HG03108 (cell line): ENCODE results near the gene ANKRD30BL.
"Not testable (repeated sequence)": the region's sequence is repeated elsewhere in the genome, so short reads cannot be mapped to it uniquely, and the experiment has no call there.

ENCODE experiments used
- ATAC-seq: cut with Tn5 transposase; IDR thresholded peaks from one replicate; pipeline ENCODE4 v1.9.1; 2021; ENCODE audit warnings: moderate library complexity; ENCODE audit not compliant: unreplicated experiment

ANKRD30BL gene, protein sequence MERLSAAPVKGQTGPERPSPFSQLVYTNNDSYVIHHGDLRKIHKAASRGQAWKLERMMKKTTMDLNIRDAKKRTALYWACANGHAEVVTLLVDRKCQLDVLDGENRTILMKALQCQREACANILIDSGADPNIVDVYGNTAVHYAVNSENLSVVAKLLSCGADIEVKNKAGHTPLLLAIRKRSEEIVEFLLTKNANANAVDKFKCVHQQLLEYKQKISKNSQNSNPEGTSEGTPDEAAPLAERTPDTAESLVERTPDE

DNA sequence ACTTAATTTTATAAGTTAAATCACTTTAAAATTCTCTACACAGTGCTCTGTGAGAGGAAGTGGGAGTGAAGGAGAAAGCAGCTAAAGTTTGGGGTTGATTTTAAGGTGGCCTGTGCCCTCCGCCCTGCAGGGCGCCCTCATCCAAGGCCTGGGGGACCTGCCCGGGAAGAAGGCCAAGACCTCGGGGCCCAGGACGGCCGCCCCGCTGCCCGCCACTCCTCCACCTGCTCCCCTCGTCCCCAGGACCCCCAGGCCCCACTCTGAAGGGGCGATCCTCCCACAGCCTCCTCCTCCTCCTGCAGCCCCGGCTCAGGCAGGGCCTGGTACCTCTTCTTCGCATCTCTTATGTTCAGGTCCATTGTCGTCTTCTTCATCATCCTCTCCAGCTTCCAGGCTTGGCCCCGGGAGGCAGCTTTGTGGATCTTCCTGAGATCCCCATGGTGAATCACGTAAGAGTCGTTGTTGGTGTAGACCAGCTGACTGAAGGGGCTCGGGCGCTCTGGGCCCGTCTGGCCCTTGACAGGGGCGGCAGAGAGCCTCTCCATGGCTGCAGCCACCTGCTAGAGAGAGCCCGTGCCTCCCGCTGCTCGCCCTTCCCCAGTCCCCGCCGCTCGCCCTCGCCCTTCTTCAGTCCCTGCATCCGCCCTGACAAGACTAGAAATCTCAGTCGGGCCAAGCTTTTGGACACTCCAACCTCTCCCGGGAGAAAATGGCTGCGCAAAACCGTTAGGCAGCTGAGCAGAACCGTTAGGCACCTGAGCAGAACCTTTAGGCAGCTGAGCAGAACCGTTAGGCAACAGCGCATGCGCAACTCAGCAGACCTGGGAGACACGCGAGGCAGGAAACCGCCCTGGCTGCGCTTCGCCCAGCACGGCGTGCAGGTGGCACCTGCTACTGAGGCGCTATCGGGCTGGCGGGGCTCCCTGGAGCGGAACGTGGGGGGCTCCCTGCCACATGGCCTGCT is at the start of gene ANKRD30BL:
TSS of gene ANKRD30BL (minus strand) at position 792 of the 964 bp plus-strand sequence. CDS start at position 545, 247 bp downstream.
- not testable (repeated sequence) for ATAC-seq

DNA sequence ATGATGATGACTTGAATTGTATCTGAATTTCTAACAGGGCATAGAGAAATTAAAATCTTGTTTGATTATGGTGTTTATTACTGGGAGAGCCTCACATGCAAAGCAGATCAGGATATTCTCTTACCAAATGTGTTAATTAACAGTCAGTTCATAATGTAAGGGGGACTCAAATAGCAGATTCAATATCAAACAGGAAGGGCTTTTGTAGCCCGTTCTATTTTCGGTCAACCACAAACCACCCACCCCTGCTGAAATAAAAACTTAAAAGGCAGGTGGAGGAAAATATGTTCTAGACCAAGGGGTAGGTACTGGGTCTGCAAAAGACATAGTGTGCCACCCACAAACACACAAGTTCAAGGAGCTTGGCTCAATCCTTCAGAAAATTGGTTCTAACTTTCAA is 41.1 kb upstream of the ANKRD30BL start:
- ATAC-seq, result not testable (repeated sequence)

DNA sequence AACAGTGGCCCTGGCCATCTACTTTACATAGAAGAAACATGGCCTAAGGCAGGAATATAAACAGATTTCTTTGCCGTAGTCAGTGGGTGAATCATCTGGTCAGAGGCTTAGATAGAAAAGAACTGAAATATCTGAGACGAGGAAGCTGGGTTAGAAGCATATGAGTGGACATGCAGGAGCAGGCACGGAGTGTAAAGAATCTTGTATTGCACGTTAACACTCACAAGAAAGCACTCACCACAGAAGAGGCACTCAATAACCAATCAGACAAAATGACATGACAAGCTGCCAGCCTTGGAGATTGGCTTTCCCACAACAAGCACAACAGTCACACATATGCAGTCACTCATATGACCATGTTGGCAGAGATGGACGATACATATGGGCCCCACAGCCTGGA is 31.1 kb upstream of the ANKRD30BL start:
- not testable (repeated sequence) for ATAC-seq

DNA sequence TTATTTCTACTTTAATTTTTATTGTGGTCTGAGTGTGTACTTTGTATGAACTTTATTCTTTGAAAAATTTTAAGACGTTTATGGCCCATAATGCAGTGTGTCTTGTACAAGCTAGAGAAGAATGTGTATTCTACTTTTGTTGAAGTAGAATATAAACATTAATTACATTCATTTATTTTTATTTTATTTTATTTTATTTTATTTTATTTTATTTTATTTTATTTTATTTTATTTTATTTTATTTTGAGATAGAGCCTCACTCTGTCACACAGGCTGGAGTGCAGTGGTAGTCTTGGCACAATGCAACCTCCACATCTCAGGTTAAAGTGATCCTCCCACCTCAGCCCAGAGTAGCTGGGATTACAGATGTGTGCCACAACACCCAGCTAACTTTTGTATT is 5.3 kb upstream of the ANKRD30BL start:
- ATAC-seq, result not testable (repeated sequence)

DNA sequence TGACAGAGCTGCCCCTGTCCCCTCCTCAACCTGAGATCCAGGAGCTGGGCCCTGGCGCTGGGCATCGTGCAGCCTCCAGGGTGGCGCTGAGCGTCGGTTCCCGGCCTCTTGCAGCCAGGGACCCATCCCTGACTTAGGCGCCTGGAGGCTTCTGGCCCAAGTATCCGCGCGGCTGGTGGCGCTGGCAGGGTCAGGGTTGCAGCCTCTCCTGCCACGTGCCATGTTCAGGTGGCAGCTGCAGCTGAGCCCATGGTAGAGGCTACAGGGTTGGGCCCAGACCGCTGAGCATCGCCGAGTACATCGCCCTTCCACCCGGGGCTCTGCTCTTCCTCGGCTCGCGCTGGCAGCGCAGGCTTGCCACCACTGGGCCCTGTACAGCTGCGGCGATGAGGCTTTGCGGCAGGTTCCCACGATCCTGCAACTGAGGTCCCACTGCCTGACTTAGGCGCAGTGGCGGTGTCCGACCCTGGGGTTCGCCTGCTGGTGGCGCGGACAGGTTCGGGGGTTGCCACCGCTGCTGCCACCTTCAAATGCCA is 441 bp upstream of the ANKRD30BL start:
- not testable (repeated sequence) for ATAC-seq

DNA sequence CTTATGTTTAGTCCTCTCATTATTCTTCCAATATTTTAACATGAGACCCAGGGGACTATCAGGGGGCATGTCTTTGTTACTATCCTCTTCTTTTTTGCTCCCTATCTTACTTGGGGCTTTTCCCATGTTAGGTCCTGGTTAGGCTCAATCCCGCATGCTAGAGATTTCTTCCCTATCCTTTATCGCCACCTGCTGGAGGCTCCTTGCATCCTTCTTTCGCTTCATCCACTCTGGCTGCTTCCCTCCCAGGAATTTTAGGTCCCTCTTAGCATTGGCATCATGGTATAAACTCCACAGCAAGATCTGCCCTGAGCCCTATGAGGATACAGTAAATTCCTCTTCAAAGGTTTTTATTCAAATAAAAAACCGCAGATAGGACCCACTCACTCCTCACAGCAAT is 15.0 kb downstream of the ANKRD30BL start:
- not testable (repeated sequence) for ATAC-seq
